H1 (cell line): ENCODE results near the gene PARP15. TPM values are rescaled to one million over a fixed set of nuclear protein-coding genes. Genes with fewer than 3 reads are reported as not detected.

Experiments
- CTCF ChIA-PET: fragments of 300-600 bp; sonication (Branson Sonifier 250); formaldehyde crosslinking; loops from one replicate; lab custom pipeline; 2021; ENCODE audit not compliant: partially characterized antibody; lab: Charles Lee
- POLR2A ChIA-PET: fragments of 300-600 bp; sonication (Branson Sonifier 250); formaldehyde crosslinking; loops from one replicate; lab custom pipeline; 2021; ENCODE audit warnings: inconsistent platforms; ENCODE audit not compliant: partially characterized antibody; lab: Charles Lee
- DNase-seq, 2 experiments: peaks; one replicate each; pipeline versions ENCODE4 v3.0.0 to v3.0.0-alpha.2; 2010 to 2022; ENCODE audit warnings: low spot score in 2 of 2, low read depth in 1 of 2, mixed read lengths in 1 of 2
- FAIRE-seq: peaks from 2 replicates; lab custom pipeline; 2011; peaks lifted over from hg19 to GRCh38; lab: Jason Lieb, UNC
- H2AFZ ChIP-seq: 2 replicates; pipeline ENCODE4 v1.8.1; 2012; ENCODE audit warnings: low read length, inconsistent platforms
- H2AK5ac ChIP-seq: 2 replicates; pipeline ENCODE4 v1.6.1; 2013; ENCODE audit warnings: low read depth, low read length
- H2BK120ac ChIP-seq: replicated peaks from 2 replicates; pipeline ENCODE3; 2013; ENCODE audit warnings: low read depth, low read length, inconsistent platforms
- H2BK12ac ChIP-seq: 2 replicates; pipeline ENCODE4 v1.6.1; 2013; ENCODE audit warnings: low read depth, low read length
- H2BK15ac ChIP-seq: 2 replicates; pipeline ENCODE4 v1.6.1; 2013; ENCODE audit warnings: low read length
- H2BK20ac ChIP-seq: 2 replicates; pipeline ENCODE4 v1.6.1; 2013; ENCODE audit warnings: low read length
- H2BK5ac ChIP-seq: 2 replicates; pipeline ENCODE4 v1.6.1; 2013; ENCODE audit warnings: low read depth, low read length
- H3K14ac ChIP-seq: 2 replicates; pipeline ENCODE4 v1.6.1; 2013; ENCODE audit warnings: inconsistent platforms; ENCODE audit not compliant: insufficient read length
- H3K18ac ChIP-seq: 2 replicates; pipeline ENCODE4 v1.6.1; 2013; ENCODE audit warnings: low read length; ENCODE audit errors: extremely low read depth
- H3K23ac ChIP-seq: 2 replicates; pipeline ENCODE4 v1.6.1; 2013; ENCODE audit warnings: inconsistent platforms; ENCODE audit not compliant: insufficient read length
- H3K23me2 ChIP-seq: 2 replicates; pipeline ENCODE4 v1.6.1; 2013; ENCODE audit warnings: low read depth, low read length
- H3K27ac ChIP-seq: 2 replicates; pipeline ENCODE4 v1.6.1; 2011; ENCODE audit warnings: low read depth, low read length, inconsistent platforms
- H3K27me3 ChIP-seq, 4 experiments: replicated peaks in 1 of 4; 1 replicate in 1 of 4; 2 replicates in 3 of 4; pipeline versions ENCODE4 v1.6.1 to v1.8.1; 2011 to 2013; ENCODE audit warnings: low read length in 3 of 4, mild to moderate bottlenecking in 3 of 4, inconsistent platforms in 2 of 4, mixed read lengths in 2 of 4, moderate library complexity in 1 of 4; ENCODE audit not compliant: control insufficient read depth in 3 of 4, insufficient read depth in 3 of 4; ENCODE audit errors: extremely low read depth in 1 of 4
- H3K36me3 ChIP-seq, 4 experiments: 2 replicates each; pipeline versions ENCODE4 v1.6.1 to v1.8.1; 2011 to 2013; ENCODE audit warnings: mild to moderate bottlenecking in 4 of 4, low read length in 3 of 4, moderate library complexity in 2 of 4, control low read depth in 1 of 4, inconsistent platforms in 1 of 4; ENCODE audit not compliant: insufficient read depth in 4 of 4, control insufficient read depth in 2 of 4
- H3K4ac ChIP-seq: replicated peaks from 2 replicates; pipeline ENCODE3; 2013; ENCODE audit warnings: low read length, low read depth, mixed read lengths, inconsistent platforms; ENCODE audit not compliant: insufficient read length
- H3K4me1 ChIP-seq, 4 experiments: replicated peaks in 1 of 4; 1 replicate in 1 of 4; 2 replicates in 3 of 4; pipeline versions ENCODE4 v1.6.1 to v1.8.1; 2011 to 2013; ENCODE audit warnings: low read length in 3 of 4, inconsistent platforms in 2 of 4, mixed read lengths in 1 of 4; ENCODE audit not compliant: insufficient read depth in 4 of 4, control insufficient read depth in 3 of 4
- H3K4me2 ChIP-seq, 2 experiments: 2 replicates each; pipeline versions ENCODE4 v1.6.1 to v1.8.1; 2011 to 2013; ENCODE audit warnings: low read depth in 2 of 2, low read length in 2 of 2, control low read depth in 1 of 2, inconsistent platforms in 1 of 2, mild to moderate bottlenecking in 1 of 2; ENCODE audit not compliant: insufficient read depth in 1 of 2
- H3K4me3 ChIP-seq, 4 experiments: fragments of 200-600, 300-600 bp in 1 of 4; sonication (generic), shearing (Covaris generic), sonication (Bioruptor Twin) in 1 of 4; 2 replicates each; pipeline versions ENCODE4 v1.5.1 to v1.8.1; 2011 to 2016; ENCODE audit warnings: low read length in 4 of 4, low read depth in 3 of 4, control low read depth in 2 of 4, inconsistent platforms in 2 of 4, mild to moderate bottlenecking in 2 of 4, mixed read lengths in 1 of 4, moderate library complexity in 1 of 4; ENCODE audit not compliant: insufficient read depth in 2 of 4; ENCODE audit errors: extremely low read depth in 1 of 4
- H3K56ac ChIP-seq: replicated peaks from 2 replicates; pipeline ENCODE3; 2013; ENCODE audit warnings: low read depth, mild to moderate bottlenecking, mixed read lengths, low read length, inconsistent platforms; ENCODE audit not compliant: insufficient read length
- H3K79me1 ChIP-seq: 2 replicates; pipeline ENCODE4 v1.6.1; 2013; ENCODE audit warnings: low read depth, low read length, control low read depth
- H3K79me2 ChIP-seq, 2 experiments: 2 replicates each; pipeline versions ENCODE4 v1.6.1 to v1.8.1; 2012 to 2013; ENCODE audit warnings: low read length in 2 of 2, mild to moderate bottlenecking in 2 of 2, inconsistent platforms in 1 of 2; ENCODE audit not compliant: insufficient read depth in 2 of 2, control insufficient read depth in 1 of 2
- H3K9ac ChIP-seq, 4 experiments: replicated peaks in 1 of 4; 1 replicate in 1 of 4; 2 replicates in 3 of 4; pipeline versions ENCODE4 v1.6.1 to v1.8.1; 2011 to 2013; ENCODE audit warnings: low read depth in 3 of 4, low read length in 3 of 4, control low read depth in 2 of 4, mild to moderate bottlenecking in 2 of 4, moderate library complexity in 2 of 4, inconsistent platforms in 1 of 4; ENCODE audit errors: extremely low read depth in 1 of 4
- H3K9me3 ChIP-seq, 2 experiments: 2 replicates each; pipeline versions ENCODE4 v1.6.1 to v1.8.1; 2012 to 2013; ENCODE audit warnings: mild to moderate bottlenecking in 2 of 2, moderate library complexity in 2 of 2, control low read depth in 1 of 2, inconsistent platforms in 1 of 2, low read depth in 1 of 2, low read length in 1 of 2, mixed read lengths in 1 of 2; ENCODE audit not compliant: insufficient read depth in 2 of 2
- H4K20me1 ChIP-seq, 2 experiments: replicated peaks in 1 of 2; 2 replicates each; pipeline versions ENCODE3 to v1.8.1; 2011 to 2013; ENCODE audit warnings: inconsistent platforms in 2 of 2, low read length in 2 of 2, mild to moderate bottlenecking in 1 of 2; ENCODE audit not compliant: insufficient read depth in 2 of 2, control insufficient read depth in 1 of 2
- H4K5ac ChIP-seq: 2 replicates; pipeline ENCODE4 v1.6.1; 2013; ENCODE audit warnings: low read length, low read depth, mixed read lengths, inconsistent platforms; ENCODE audit not compliant: insufficient read length
- H4K8ac ChIP-seq: 2 replicates; pipeline ENCODE4 v1.8.0; 2013; ENCODE audit warnings: mild to moderate bottlenecking, moderate library complexity, low read length, inconsistent platforms; ENCODE audit not compliant: insufficient read depth; ENCODE audit errors: extremely low read depth
- H4K91ac ChIP-seq: replicated peaks from 2 replicates; pipeline ENCODE3; 2013; ENCODE audit warnings: low read length, mixed read lengths, inconsistent platforms; ENCODE audit not compliant: insufficient read length
- CBX8 ChIP-seq: fragments of 300-800, 300-1000 bp; sonication (generic); IDR thresholded peaks from 2 replicates; pipeline ENCODE4 v1.7.1; 2016; ENCODE audit warnings: low read depth, low read length, borderline replicate concordance
- E2F6 ChIP-seq: IDR thresholded peaks from 2 replicates; pipeline ENCODE4 v1.6.1; 2012; ENCODE audit warnings: inconsistent platforms
- EP300 ChIP-seq, 2 experiments: IDR thresholded peaks; 1 replicate in 1 of 2; 2 replicates in 1 of 2; pipeline ENCODE4 v1.6.1; 2011 to 2012; ENCODE audit warnings: low read depth in 2 of 2, low read length in 2 of 2, mild to moderate bottlenecking in 2 of 2, borderline replicate concordance in 1 of 2, inconsistent platforms in 1 of 2, moderate library complexity in 1 of 2
- HDAC2 ChIP-seq, 2 experiments: fragments of 300-600 bp in 1 of 2; sonication (generic) in 1 of 2; IDR thresholded peaks; 2 replicates each; pipeline ENCODE4 v1.6.1; 2011 to 2012; ENCODE audit warnings: low read depth in 2 of 2, low read length in 2 of 2, mild to moderate bottlenecking in 2 of 2, moderate library complexity in 2 of 2, borderline replicate concordance in 1 of 2, inconsistent platforms in 1 of 2
- KDM4A ChIP-seq: IDR thresholded peaks from one replicate; pipeline ENCODE4 v1.7.1; 2012; ENCODE audit warnings: low read depth, mild to moderate bottlenecking, moderate library complexity, low read length, inconsistent platforms; ENCODE audit not compliant: severe bottlenecking
- MAFK ChIP-seq: IDR thresholded peaks from 2 replicates; pipeline ENCODE4 v1.6.1; 2012; ENCODE audit warnings: low read depth, mild to moderate bottlenecking, improper control_type of control experiment, low read length
- POLR2A ChIP-seq, 2 experiments: IDR thresholded peaks; 1 replicate in 1 of 2; 2 replicates in 1 of 2; pipeline ENCODE4 v1.6.1; 2011; ENCODE audit warnings: low read depth in 2 of 2, low read length in 2 of 2, mild to moderate bottlenecking in 2 of 2; ENCODE audit errors: control extremely low read depth in 1 of 2
- POLR2AphosphoS5 ChIP-seq: IDR thresholded peaks from 2 replicates; pipeline ENCODE4 v1.6.1; 2011; ENCODE audit warnings: low read depth, low read length
- SAP30 ChIP-seq: fragments of 300-600 bp; sonication (generic); IDR thresholded peaks from 2 replicates; pipeline ENCODE4 v1.7.1; 2012; ENCODE audit warnings: low read length, moderate library complexity, mild to moderate bottlenecking, inconsistent platforms; ENCODE audit not compliant: insufficient read depth, insufficient replicate concordance
- SP2 ChIP-seq: IDR thresholded peaks from 2 replicates; pipeline ENCODE4 v1.6.1; 2012; ENCODE audit warnings: mild to moderate bottlenecking, low read length, inconsistent platforms
- WGBS, 2 experiments: shearing (Covaris generic) in 1 of 2; methylation state at CpG; one replicate each; pipeline versions ENCODE4 v1.1.6 to v1.1.7; 2013 to 2015; ENCODE audit warnings: low lambda C conversion rate in 2 of 2, mixed read lengths in 2 of 2, inconsistent platforms in 1 of 2, low coverage in 1 of 2, missing lambda C conversion rate in 1 of 2; ENCODE audit not compliant: insufficient replicate concordance in 2 of 2, insufficient coverage in 1 of 2, insufficient read length in 1 of 2; ENCODE audit errors: extremely low coverage in 1 of 2, missing lambda C conversion rate in 1 of 2; 5-methylcytosine and 5-hydroxymethylcytosine counted together
- polyA plus RNA-seq, 7 experiments: library from polyadenylated mRNA; depleted of rRNA in 3 of 7; stranded (reverse) in 5 of 7; unstranded in 2 of 7; fragments of >200 nt in 5 of 7; fragments of 200-250 nt in 2 of 7; gene quantifications; 1 replicate in 5 of 7; 2 replicates in 1 of 7; 4 replicates in 1 of 7; pipeline versions ENCODE4 v1.2.1 to v1.2.3, GENCODE V29; 2011 to 2013; ENCODE audit warnings: missing spikeins in 2 of 7, mixed read lengths in 2 of 7
- total RNA-seq: library from RNA; stranded (reverse); fragmentation: NEBNext Ultra II Directional; extraction: Animal tissue kit (Norgen Biotek cat#: 25700); gene quantifications from 2 replicates; pipeline ENCODE4 v1.2.1, GENCODE V29; 2021

PARP15 gene
- total and polyA plus RNA-seq, 2 of the 8 experiments (the other 6 are each of a cell fraction or from before 2014, with no cell fraction given) = 0.37 to 0.45 TPM

- H4K20me1 ChIP-seq = no peaks in the 10 kb centered on the region
- DNase-seq = peak in 1 of 2 experiments; percentile 56
- H3K56ac ChIP-seq = no peak overlapping the region
- peaks cover 0 to 5% (median 0%) of the 10 kb centered on the region in 4 experiments; a peak in 2 of 8 replicates for H3K36me3 ChIP-seq
- peak overlapping the region; percentile 92 for H2AFZ ChIP-seq
- H3K23me2 ChIP-seq = peaks cover 8% of the 10 kb centered on the region; the same call in 1 of the 2 replicates
- H3K9ac ChIP-seq = peak overlapping the region in 2 of 4 experiments; percentile 14 to 36; a peak in 2 of 7 replicates
- H3K79me1 ChIP-seq = no peaks in the 10 kb centered on the region
- no peak overlapping the region for H2BK15ac ChIP-seq
- peak overlapping the region; percentile 46 to 69 for H3K4me2 ChIP-seq
- ChIA-PET CTCF (interaction anchor here (0.6 to 5.3 kb wide), 4 partner anchors 71 to 163 kb away, joined by 3 to 62 read pairs (median 4); no protein-coding TSS in a partner anchor), POLR2A (interaction anchor here (0.6 to 1.0 kb wide), 3 partner anchors 67 to 144 kb away, joined by 3 read pairs; no protein-coding TSS in a partner anchor)
- H4K5ac ChIP-seq = no peak overlapping the region
- no peak overlapping the region for H2BK20ac ChIP-seq
- H2BK5ac ChIP-seq = no peak overlapping the region
- no peaks in the 10 kb centered on the region for H3K9me3 ChIP-seq
- H3K18ac ChIP-seq = no peak overlapping the region
- no peak for FAIRE-seq
- H3K27ac ChIP-seq = no peak overlapping the region
- no peak overlapping the region for H2BK12ac ChIP-seq
- H3K4me1 ChIP-seq = peaks cover 6 to 12% (median 9%) of the 10 kb centered on the region in 4 experiments; a peak in 6 of 7 replicates
- no peak overlapping the region for H3K4ac ChIP-seq
- no peak overlapping the region for H3K23ac ChIP-seq
- no peak overlapping the region for H3K14ac ChIP-seq
- H3K27me3 ChIP-seq = no peaks in the 10 kb centered on the region; a peak in 2 of 7 replicates
- H2BK120ac ChIP-seq = no peak overlapping the region
- 0 out of 4 replicates have a peak, but pooled peaks cover 0 to 3% of the 10 kb centered on the region in 2 experiments for H3K79me2 ChIP-seq
- 38% methylated on average over 24 of the region's 24 CpGs; no CpG with 5 or more reads in 1 of the 2 experiments for WGBS, 2 experiments
- H4K91ac ChIP-seq = no peak overlapping the region
- H3K4me3 ChIP-seq = peak overlapping the region; percentile 39 to 87 (median 68)
- no peak overlapping the region for H2AK5ac ChIP-seq
- no peak overlapping the region; the same call in 1 of the 2 replicates for H4K8ac ChIP-seq
- TF ChIP-seq POLR2AphosphoS5 (no peak), MAFK (no peak), CBX8 (no peak), E2F6 (peak; percentile 27; the same call in 1 of the 2 replicates), POLR2A (IDR thresholded peaks at IDR 0.05; ENCODE audit: control extremely low read depth in 1 of 2, low read depth in 2 of 2, low read length in 2 of 2) (0 out of 3 replicates have a peak, but pooled peaks of 1 of the 2 experiments have one; percentile 25), SAP30 (no peak), SP2 (no peak), KDM4A (peak; percentile 45), EP300 (IDR thresholded peaks at IDR 0.05; ENCODE audit: borderline replicate concordance in 1 of 2, low read depth in 2 of 2, low read length in 2 of 2) (no peak), HDAC2 (IDR thresholded peaks at IDR 0.05; ENCODE audit: borderline replicate concordance in 1 of 2, low read depth in 2 of 2, low read length in 2 of 2) (no peak; a peak in 1 of 4 replicates)
Measured at GRCh38 chr3:122681284-122681973, 104.0 kb downstream of the PARP15 start.
